Measurements from ENCODE around the gene VPS52. TPM values are rescaled to one million over a fixed set of nuclear protein-coding genes. Genes with fewer than 3 reads are reported as not detected.
A peak's percentile ranks its signal among the peaks of the same experiment; 100 is the strongest.

VPS52 gene
- total and polyA plus RNA-seq, 9 of the 15 experiments (the other 6 are each of a cell fraction or from before 2014, with no cell fraction given): 24.4 to 103 (median 40.2) TPM

DNA sequence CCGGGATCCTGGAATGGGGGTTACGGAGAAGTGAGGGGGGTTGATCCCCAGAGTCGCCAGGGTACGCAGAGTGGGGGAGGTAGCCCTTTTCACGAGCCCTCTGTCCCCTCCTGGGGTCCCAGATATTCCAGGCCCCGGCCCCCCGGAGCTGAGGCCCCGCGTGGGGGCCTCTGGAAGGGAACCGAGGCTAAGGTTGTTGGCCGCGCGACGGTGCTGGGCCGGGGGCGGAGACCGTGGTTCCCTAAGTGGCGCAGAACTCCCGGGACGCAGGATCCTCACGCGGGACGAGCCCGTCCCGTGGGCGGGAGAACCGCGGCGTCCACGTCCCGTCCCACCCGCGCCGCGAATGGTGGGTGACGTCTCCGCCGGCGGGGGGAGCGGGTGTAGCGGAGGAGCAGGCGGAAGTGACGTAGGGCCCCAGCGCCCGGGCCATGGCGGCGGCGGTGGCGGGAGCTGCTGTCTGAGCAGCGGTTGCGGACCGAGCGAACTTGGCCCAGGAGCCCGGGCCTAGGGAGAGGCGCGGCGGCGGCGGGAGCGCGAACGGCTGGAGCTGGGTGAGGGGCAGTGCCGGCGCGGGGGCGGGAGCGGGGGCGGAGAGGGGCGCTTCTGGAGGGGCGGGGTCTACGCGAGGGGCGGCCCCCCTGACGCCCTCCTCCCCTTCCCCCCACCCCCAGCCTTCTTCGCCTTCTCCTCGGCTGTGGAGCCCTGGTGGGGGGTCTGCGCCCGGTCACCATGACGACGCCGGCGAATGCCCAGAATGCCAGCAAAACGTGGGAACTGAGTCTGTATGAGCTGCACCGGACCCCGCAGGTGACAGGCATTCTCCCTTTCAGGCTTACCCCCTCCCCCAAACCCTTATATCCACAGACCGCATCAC, 63.3 kb downstream of the VPS52 start, which contains the start of gene RING1 (continued):
- TF ChIP-seq ZNF398 (CRISPR knock-in tag; IDR thresholded peaks at IDR 0.05) (no peak), FOXJ2 (tag; IDR thresholded peaks at IDR 0.05) (no peak), ELF4 (CRISPR knock-in tag; IDR thresholded peaks at IDR 0.05) (0 out of 2 replicates have a peak, but pooled peaks have one; percentile 20), AFF4 (CRISPR knock-in tag; IDR thresholded peaks at IDR 0.05) (peak; percentile 95; the same call in 1 of the 2 replicates), FOXA3 (CRISPR knock-in tag; conservative IDR thresholded peaks at IDR 0.05 in 1 of 2, IDR thresholded peaks at IDR 0.05 in 1 of 2) (no peak), RCOR1 (IDR thresholded peaks at IDR 0.05; ENCODE audit: borderline replicate concordance in 1 of 2, low read depth in 2 of 2, low read length in 2 of 2) (0 out of 4 replicates have a peak, but pooled peaks of 1 of the 2 experiments have one; percentile 11), THAP7 (CRISPR knock-in tag; IDR thresholded peaks at IDR 0.05) (0 out of 2 replicates have a peak, but pooled peaks have one; percentile 60), SMARCB1 (IDR thresholded peaks at IDR 0.05; ENCODE audit: insufficient read length, low read depth) (no peak), E2F3 (CRISPR knock-in tag; IDR thresholded peaks at IDR 0.05) (peak; percentile 90), HDAC1 (IDR thresholded peaks at IDR 0.05) (peak in 1 of 2 experiments; percentile 97; a peak in 2 of 4 replicates), ZNF766 (CRISPR knock-in tag; conservative IDR thresholded peaks at IDR 0.05) (0 out of 2 replicates have a peak, but pooled peaks have one; percentile 48), FOXP1 (CRISPR knock-in tag; IDR thresholded peaks at IDR 0.05) (peak; percentile 36; the same call in 1 of the 2 replicates), RHOXF2B (CRISPR knock-in tag; conservative IDR thresholded peaks at IDR 0.05) (no peak), SOX6 (IDR thresholded peaks at IDR 0.05) (no peak; the same call in 1 of the 2 replicates)
- TF ChIP-seq, protein P1, sequence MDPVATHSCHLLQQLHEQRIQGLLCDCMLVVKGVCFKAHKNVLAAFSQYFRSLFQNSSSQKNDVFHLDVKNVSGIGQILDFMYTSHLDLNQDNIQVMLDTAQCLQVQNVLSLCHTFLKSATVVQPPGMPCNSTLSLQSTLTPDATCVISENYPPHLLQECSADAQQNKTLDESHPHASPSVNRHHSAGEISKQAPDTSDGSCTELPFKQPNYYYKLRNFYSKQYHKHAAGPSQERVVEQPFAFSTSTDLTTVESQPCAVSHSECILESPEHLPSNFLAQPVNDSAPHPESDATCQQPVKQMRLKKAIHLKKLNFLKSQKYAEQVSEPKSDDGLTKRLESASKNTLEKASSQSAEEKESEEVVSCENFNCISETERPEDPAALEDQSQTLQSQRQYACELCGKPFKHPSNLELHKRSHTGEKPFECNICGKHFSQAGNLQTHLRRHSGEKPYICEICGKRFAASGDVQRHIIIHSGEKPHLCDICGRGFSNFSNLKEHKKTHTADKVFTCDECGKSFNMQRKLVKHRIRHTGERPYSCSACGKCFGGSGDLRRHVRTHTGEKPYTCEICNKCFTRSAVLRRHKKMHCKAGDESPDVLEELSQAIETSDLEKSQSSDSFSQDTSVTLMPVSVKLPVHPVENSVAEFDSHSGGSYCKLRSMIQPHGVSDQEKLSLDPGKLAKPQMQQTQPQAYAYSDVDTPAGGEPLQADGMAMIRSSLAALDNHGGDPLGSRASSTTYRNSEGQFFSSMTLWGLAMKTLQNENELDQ (CRISPR knock-in tag; IDR thresholded peaks at IDR 0.05; ENCODE audit: borderline replicate concordance): no peak
